Activated naive CD4-positive, alpha-beta T cell treated with anti-CD3 and anti-CD28 coated beads, Interleukin-2, amount 50 U/mL, for 24 hours (primary cell): Measurements from ENCODE around the gene EPB41L4A.
"Not testable (repeated sequence)": the region's sequence is repeated elsewhere in the genome, so short reads cannot be mapped to it uniquely, and the experiment has no call there.

Source experiments
- H3K27ac Mint-ChIP-seq: one replicate; pipeline ENCODE4 v1.8.0; 2021; ENCODE audit warnings: mild to moderate bottlenecking, mixed read lengths
- H3K27me3 Mint-ChIP-seq: one replicate; pipeline ENCODE4 v1.8.0; 2021; ENCODE audit warnings: mixed read lengths
- H3K36me3 Mint-ChIP-seq: one replicate; pipeline ENCODE4 v1.8.0; 2021; ENCODE audit warnings: mixed read lengths
- H3K4me1 Mint-ChIP-seq: one replicate; pipeline ENCODE4 v1.8.0; 2021; ENCODE audit warnings: mixed read lengths
- H3K4me3 Mint-ChIP-seq: one replicate; pipeline ENCODE4 v1.8.0; 2021; ENCODE audit warnings: mild to moderate bottlenecking, mixed read lengths
- H3K9me3 Mint-ChIP-seq: one replicate; pipeline ENCODE4 v1.8.0; 2021; ENCODE audit warnings: mixed read lengths

Gene EPB41L4A

DNA sequence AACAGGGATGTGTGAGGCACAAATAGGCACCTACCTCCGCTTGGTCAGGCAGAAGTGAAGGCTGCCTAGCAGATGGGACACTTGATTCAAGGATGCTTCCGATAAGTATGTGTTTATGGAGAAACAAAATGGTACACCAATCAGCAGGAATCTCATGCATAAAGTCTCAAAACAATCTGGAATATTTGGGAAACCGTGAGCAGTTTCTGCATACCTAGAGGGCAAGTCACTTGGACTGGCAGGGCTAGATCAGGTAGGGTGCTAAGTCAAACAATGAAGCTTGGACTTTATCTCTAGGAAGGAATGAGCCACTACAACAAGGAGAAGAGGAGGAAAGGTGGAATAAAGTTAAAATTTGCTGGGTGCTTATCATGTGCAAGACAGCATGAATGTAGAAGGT lies 5.5 kb downstream of the EPB41L4A start:
- no peaks in the 10 kb centered on the region for H3K36me3 Mint-ChIP-seq
- H3K27ac Mint-ChIP-seq: no peak overlapping the region
- peaks cover 32% of the 10 kb centered on the region for H3K27me3 Mint-ChIP-seq
- no peak overlapping the region for H3K4me3 Mint-ChIP-seq
- H3K4me1 Mint-ChIP-seq: peaks cover 9% of the 10 kb centered on the region
- H3K9me3 Mint-ChIP-seq: no peaks in the 10 kb centered on the region

DNA sequence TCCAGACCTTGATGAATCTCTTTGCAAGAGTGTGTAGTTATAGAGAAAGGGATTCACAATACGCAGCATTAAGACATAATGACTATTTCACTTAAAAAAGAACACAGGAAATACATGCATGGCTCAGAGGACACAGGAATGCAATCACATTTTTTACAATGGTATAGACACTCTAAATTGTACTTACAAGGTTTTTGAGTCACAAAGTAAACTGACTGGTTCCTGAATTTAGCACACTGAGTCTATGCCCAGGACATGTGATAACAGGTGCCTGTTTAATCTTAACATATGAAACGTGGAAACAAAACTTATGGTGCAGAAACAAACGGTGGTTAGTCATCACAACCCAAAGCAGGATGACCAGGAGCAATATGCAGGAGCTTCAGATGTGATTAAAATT lies 6.7 kb downstream of the EPB41L4A start:
- Mint-ChIP-seq H3K4me1 (no peaks in the 10 kb centered on the region), H3K4me3 (no peak overlapping the region), H3K36me3 (no peaks in the 10 kb centered on the region), H3K27me3 (peaks cover 23% of the 10 kb centered on the region), H3K9me3 (no peaks in the 10 kb centered on the region), H3K27ac (no peak overlapping the region)

DNA sequence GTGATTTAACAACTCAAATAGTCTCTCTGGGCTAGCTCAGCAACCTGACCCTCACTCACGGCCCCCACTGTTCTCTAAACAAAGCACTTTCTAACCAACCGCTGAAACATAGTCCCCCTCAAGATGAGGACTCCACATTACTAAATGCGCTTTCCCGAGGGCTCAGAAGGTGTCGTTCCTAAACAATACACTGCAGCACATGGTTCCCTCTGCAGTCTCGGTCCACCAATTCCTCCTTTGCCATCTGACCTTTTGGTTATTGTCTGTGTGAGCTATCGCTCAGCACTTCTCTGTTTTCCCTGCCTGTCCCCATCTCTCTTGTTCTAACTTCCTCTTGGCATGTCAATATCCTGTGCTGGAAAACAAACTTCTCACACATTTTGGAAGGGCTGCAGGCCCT lies 7.2 kb downstream of the EPB41L4A start:
- H3K36me3 Mint-ChIP-seq: no peaks in the 10 kb centered on the region
- peaks cover 21% of the 10 kb centered on the region for H3K27me3 Mint-ChIP-seq
- no peaks in the 10 kb centered on the region for H3K9me3 Mint-ChIP-seq
- no peak overlapping the region for H3K27ac Mint-ChIP-seq
- H3K4me3 Mint-ChIP-seq: no peak overlapping the region
- no peaks in the 10 kb centered on the region for H3K4me1 Mint-ChIP-seq

DNA sequence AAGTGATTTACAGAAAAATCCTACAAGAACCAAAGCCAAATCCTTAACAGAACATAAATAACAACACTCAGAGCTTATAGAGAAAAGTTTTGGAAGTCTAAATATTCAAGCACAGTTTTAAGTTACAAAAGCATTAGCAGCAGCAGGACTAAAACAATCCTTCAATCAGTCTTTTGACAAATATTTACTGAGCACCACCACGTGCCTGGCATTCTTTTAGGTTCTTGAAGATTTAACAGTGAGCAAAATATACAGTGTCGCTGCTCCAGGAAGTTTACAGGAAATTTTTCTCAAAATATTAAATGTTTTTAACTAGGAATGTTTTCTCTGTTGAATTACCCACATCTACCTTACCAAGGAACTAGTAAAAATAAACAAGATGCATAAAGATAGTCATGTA lies 11.4 kb downstream of the EPB41L4A start:
- H3K4me3 Mint-ChIP-seq: no peak overlapping the region
- peaks cover 10% of the 10 kb centered on the region for H3K27me3 Mint-ChIP-seq
- no peaks in the 10 kb centered on the region for H3K36me3 Mint-ChIP-seq
- H3K4me1 Mint-ChIP-seq: no peaks in the 10 kb centered on the region
- H3K9me3 Mint-ChIP-seq: no peaks in the 10 kb centered on the region
- no peak overlapping the region for H3K27ac Mint-ChIP-seq

DNA sequence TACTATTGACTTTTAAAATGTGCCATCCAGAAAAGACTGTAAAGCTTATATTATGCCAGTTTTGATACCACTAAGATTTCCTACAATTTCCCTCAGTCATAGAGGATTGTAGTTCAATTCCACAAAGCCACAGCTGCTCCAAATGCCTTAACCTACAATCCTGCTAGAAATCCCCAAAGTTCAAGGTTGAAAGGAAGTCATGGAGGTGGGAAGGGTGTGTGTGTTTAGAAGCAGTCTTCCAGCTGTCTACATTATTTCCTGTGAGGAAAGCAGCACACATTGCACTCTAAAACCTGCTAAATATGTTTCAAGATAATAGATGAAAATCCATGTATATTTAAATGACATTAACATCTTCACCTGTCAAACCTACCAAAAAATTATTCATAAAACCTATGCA lies 11.8 kb downstream of the EPB41L4A start:
- no peak overlapping the region for H3K4me3 Mint-ChIP-seq
- H3K36me3 Mint-ChIP-seq: no peaks in the 10 kb centered on the region
- peaks cover 10% of the 10 kb centered on the region for H3K27me3 Mint-ChIP-seq
- H3K9me3 Mint-ChIP-seq: no peaks in the 10 kb centered on the region
- no peak overlapping the region for H3K27ac Mint-ChIP-seq
- no peaks in the 10 kb centered on the region for H3K4me1 Mint-ChIP-seq

DNA sequence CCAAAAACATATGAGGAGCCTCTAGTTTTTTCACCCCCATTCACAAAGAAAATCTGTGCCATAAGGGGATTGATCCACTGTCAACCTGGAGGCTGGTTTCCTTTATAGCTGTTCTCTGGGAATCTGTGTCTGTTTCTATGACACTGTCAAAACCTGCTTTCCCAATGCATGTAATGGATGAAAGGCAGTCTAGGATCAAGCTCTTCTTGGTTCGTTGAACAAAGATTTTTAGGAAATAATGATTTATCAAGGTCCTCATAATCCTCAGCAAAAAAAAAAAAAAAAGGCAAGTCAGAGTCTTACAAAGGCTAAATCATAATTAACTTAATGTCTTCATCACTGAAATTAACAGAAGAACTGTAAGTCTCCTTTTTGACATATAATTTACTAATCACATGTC lies 16.0 kb downstream of the EPB41L4A start:
- H3K36me3 Mint-ChIP-seq: no peaks in the 10 kb centered on the region
- H3K27me3 Mint-ChIP-seq: peaks cover 10% of the 10 kb centered on the region
- no peak overlapping the region for H3K4me3 Mint-ChIP-seq
- H3K4me1 Mint-ChIP-seq: no peaks in the 10 kb centered on the region
- H3K9me3 Mint-ChIP-seq: no peaks in the 10 kb centered on the region
- H3K27ac Mint-ChIP-seq: no peak overlapping the region

DNA sequence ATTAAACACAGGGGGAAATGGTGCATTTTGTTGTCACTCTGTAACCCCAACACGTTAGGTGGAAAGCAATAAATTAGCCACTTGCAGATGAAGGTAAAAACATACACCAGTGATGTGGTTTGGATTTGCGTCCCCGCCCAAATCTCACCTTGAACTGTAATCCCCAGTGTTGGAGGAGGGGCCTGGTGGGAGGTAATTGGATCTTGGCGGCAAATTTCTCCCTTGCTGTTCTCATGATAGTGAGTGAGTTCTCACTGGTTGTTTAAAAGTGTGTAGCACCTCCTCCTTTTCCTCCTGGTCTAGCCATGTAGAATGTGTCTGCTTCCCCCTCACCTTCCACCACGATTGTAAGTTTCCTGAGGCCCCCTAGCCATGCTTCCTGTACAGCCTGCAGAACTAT lies 17.2 kb downstream of the EPB41L4A start:
- no peaks in the 10 kb centered on the region for H3K9me3 Mint-ChIP-seq
- peaks cover 10% of the 10 kb centered on the region for H3K27me3 Mint-ChIP-seq

DNA sequence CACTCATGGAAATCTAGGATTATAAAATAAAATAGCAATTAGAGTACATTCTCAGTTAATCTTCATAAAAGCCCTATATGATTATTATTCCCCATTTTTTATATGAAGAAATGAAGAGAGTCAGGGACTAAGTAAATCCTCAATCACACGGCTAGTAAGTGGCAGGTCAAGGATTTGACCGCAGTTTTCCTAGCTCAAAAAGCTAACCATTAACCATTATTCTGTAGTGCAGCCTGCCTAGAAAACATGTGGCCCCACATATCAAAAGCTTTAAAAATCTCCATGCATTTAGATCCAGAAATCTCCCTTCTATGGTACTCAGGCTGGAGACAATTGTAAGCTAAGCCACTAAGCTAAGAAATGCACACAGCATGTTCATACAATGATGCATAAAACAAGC lies 21.4 kb downstream of the EPB41L4A start:
- H3K9me3 Mint-ChIP-seq: no peaks in the 10 kb centered on the region
- H3K27me3 Mint-ChIP-seq: peaks cover 7% of the 10 kb centered on the region
- no peak overlapping the region for H3K27ac Mint-ChIP-seq
- H3K36me3 Mint-ChIP-seq: no peaks in the 10 kb centered on the region
- no peaks in the 10 kb centered on the region for H3K4me1 Mint-ChIP-seq
- H3K4me3 Mint-ChIP-seq: no peak overlapping the region

More for the DNA sequence above, 17.2 kb downstream of the EPB41L4A start:
- H3K27ac Mint-ChIP-seq: no peak overlapping the region
- H3K4me1 Mint-ChIP-seq: no peaks in the 10 kb centered on the region
- no peaks in the 10 kb centered on the region for H3K36me3 Mint-ChIP-seq
- H3K4me3 Mint-ChIP-seq: no peak overlapping the region

DNA sequence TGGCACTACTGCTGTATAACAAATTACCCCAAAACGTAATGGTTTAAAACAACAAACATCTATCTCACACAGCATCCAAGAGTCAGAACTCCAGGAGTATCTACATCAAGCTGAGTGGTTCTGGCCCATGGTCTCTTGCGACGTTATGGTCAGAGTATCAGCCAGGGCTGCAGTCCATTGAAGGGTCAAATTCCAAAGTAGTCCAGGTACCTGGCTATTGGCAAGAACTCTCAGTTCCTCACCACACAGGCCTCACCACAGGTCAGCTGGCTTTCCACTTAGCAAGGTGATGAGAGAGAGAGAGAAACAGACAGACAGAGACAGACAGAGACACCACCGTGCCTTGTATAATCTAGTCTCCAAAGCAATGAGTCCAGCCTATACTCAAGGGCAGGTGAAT lies 22.6 kb downstream of the EPB41L4A start:
- peaks cover 7% of the 10 kb centered on the region for H3K27me3 Mint-ChIP-seq
- no peak overlapping the region for H3K27ac Mint-ChIP-seq
- H3K4me1 Mint-ChIP-seq: no peaks in the 10 kb centered on the region
- H3K36me3 Mint-ChIP-seq: no peaks in the 10 kb centered on the region
- H3K9me3 Mint-ChIP-seq: no peaks in the 10 kb centered on the region
- H3K4me3 Mint-ChIP-seq: no peak overlapping the region

DNA sequence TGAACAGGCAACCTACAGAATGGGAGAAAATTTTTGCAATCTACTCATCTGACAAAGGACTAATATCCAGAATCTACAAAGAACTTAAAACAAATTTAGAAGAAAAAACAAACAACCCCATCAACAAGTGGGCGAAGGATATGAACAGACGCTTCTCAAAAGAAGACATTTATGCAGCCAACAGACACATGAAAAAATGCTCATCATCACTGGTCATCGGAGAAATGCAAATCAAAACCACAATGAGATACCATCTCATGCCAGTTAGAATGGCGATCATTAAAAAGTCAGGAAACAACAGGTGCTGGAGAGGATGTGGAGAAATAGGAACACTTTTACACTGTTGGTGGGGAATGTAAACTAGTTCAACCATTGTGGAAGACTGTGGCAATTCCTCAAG lies 23.8 kb downstream of the EPB41L4A start:
- not testable (repeated sequence) for H3K4me3 Mint-ChIP-seq, H3K9me3 Mint-ChIP-seq, H3K4me1 Mint-ChIP-seq, H3K36me3 Mint-ChIP-seq, H3K27ac Mint-ChIP-seq, H3K27me3 Mint-ChIP-seq

DNA sequence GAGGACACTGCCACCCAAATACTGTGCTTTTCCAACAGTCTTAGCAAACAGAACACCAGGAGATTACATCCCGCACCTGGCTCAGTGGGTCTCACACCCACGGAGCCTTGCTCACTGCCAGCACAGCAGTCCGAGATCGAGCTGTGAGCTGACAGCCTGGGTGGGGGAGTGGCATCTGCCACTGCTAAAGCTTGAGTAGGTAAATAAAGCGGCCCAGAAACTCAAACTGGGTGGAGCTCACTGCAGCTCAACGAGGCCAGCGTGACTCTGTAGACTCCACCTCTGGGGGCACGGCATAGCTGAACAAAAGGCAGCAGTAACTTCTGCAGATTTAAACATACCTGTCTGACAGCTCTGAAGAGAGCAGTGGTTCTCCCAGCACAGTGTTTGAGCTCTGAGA lies 28.8 kb downstream of the EPB41L4A start:
- H3K4me3 Mint-ChIP-seq: no peak overlapping the region
- H3K4me1 Mint-ChIP-seq: no peaks in the 10 kb centered on the region
- H3K9me3 Mint-ChIP-seq: no peaks in the 10 kb centered on the region
- peaks cover 8% of the 10 kb centered on the region for H3K27me3 Mint-ChIP-seq
- no peak overlapping the region for H3K27ac Mint-ChIP-seq
- no peaks in the 10 kb centered on the region for H3K36me3 Mint-ChIP-seq

DNA sequence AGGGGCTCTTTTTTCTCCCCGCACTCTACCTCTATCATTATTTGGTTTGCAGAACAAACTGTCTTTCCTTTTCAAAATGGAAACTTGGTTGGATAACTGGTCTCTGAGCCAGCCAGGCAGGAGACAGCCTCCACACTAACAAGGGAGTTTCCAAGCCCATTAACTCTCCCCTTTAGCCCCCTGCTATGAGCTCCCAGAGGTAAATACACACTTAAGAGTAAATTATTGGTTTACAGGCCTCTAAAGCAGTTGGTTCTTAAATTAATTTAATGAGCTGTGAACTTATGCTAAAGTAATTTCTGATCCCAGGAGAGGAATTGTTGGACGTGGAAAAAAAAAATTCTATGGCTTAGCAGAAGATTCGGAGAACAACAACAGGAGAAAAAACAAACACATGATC lies 30.3 kb downstream of the EPB41L4A start:
- no peak overlapping the region for H3K27ac Mint-ChIP-seq
- peaks cover 9% of the 10 kb centered on the region for H3K27me3 Mint-ChIP-seq
- H3K4me1 Mint-ChIP-seq: no peaks in the 10 kb centered on the region
- no peak overlapping the region for H3K4me3 Mint-ChIP-seq
- no peaks in the 10 kb centered on the region for H3K9me3 Mint-ChIP-seq
- H3K36me3 Mint-ChIP-seq: no peaks in the 10 kb centered on the region

DNA sequence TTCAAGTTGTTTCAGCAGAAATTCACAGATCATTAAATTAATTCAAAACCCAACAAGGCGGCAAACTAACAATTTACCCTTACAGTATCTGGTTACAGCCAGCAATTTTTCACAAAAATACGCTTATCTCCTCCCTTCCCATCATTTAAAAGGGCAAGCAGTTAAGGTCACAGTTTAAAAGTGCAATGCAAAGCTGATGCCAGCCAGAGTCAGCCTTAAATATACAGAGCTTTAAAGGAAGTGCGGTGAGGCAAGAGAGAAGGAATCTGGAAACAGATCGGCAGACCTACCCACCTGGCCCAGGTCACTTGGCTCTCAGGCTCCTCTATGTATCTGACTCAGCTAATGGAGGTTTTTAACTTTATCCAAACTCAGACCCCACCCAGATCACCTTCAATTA lies 31.0 kb downstream of the EPB41L4A start:
- Mint-ChIP-seq H3K36me3 (no peaks in the 10 kb centered on the region), H3K27me3 (peaks cover 9% of the 10 kb centered on the region), H3K4me3 (no peak overlapping the region), H3K4me1 (no peaks in the 10 kb centered on the region), H3K27ac (no peak overlapping the region), H3K9me3 (no peaks in the 10 kb centered on the region)

DNA sequence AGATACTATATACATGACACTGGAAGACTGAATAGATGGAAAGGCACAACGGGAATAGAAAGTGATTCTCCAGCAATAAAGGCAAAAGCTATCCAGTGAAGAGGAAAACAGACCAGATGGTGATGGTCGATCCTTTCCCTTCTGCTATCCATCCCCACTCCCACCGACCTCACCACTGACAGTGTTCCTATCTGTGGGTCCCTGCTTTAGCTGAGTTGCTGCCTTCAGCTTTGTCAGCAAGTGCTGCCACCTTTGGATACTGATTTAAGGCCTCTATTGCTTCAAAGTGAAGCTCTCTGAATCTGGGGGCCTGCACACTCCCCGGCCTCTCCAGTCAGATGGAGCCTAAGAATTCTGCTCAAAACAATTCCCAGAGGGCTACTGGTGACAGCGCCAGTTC lies 32.3 kb downstream of the EPB41L4A start:
- Mint-ChIP-seq H3K4me1 (no peaks in the 10 kb centered on the region), H3K4me3 (no peak overlapping the region), H3K27me3 (peaks cover 9% of the 10 kb centered on the region), H3K36me3 (no peaks in the 10 kb centered on the region), H3K9me3 (no peaks in the 10 kb centered on the region), H3K27ac (no peak overlapping the region)

DNA sequence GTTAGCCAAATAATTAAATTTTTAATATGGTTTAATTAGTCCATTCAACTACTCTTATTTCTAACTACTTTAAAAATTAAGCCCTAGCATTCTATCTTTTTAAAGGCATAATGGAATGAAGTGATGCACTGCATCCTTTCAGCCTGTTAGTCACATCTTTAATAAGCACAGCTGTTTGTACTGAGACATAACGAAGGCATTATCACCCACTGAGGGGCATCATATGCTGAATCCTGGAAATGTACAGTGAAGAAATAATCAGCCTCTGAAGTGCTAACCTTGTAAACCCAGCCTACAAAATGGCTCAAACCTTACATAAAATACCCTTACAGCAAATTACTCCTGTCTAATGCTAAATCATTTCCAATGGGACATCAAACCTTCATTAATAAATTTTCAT lies 33.1 kb downstream of the EPB41L4A start:
- Mint-ChIP-seq H3K9me3 (no peaks in the 10 kb centered on the region), H3K27me3 (peaks cover 9% of the 10 kb centered on the region), H3K4me1 (no peaks in the 10 kb centered on the region), H3K36me3 (no peaks in the 10 kb centered on the region), H3K4me3 (no peak overlapping the region), H3K27ac (no peak overlapping the region)

DNA sequence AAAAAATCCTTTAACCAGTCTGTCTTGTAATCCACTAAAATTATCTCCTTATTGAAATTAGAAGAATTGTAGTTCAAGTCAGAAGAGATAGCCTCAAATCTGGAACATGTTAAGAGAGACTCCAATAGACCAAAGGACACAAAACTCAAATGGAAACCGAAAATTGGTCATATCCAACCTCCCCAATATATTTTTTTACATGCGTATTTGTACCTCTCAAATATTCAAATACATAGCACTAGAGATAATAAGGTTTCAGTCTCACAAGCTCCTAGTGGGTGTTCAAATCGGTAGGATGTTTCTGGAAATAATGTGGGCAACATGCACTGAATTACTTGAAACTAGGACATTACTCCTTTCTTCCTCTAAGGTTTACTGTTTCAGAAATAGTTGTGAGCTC lies 33.5 kb downstream of the EPB41L4A start:
- Mint-ChIP-seq H3K27ac (no peak overlapping the region), H3K27me3 (peaks cover 9% of the 10 kb centered on the region), H3K4me3 (no peak overlapping the region), H3K4me1 (no peaks in the 10 kb centered on the region), H3K36me3 (no peaks in the 10 kb centered on the region), H3K9me3 (no peaks in the 10 kb centered on the region)

DNA sequence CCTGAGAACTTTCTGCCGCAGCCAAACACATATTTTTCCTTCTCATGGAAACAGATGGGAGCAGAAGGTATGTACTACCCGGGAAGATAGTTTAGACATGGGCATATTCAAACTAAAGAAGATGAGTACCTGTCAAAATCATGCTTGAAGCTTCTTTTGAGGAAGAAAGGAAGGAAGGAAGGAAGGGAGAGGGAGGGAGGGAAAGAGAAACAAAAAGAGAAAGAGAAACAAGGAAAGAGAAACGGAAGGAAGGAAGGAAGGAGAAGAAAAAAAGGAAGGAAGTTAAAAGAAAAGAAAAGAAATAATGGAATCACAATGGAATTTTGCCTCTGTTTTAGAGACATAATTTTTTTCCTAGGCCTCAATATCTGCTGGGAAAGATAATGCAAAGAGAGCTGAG lies 34.6 kb downstream of the EPB41L4A start:
- Mint-ChIP-seq H3K4me1 (no peaks in the 10 kb centered on the region), H3K27me3 (peaks cover 6% of the 10 kb centered on the region), H3K4me3 (no peak overlapping the region), H3K9me3 (no peaks in the 10 kb centered on the region), H3K27ac (no peak overlapping the region), H3K36me3 (no peaks in the 10 kb centered on the region)

DNA sequence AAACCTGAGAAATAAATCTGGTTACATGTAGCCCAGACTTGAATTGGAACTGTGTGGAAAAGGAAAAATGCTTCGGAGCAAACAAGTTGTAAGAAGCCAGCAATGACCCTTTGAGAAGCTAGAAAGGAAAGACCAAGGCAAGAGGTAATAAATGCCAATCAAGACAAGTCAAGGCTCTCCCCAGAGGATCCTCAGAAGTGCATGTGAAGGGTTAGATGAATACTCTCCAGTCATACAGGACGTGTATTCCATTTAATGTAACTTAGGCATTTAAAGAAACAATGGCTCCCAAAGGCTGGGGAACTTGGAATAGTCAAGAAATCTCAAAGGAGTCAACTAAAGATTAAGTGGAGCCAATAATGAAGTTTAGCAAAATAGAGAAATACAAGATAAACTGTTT lies 36.2 kb downstream of the EPB41L4A start:
- H3K4me3 Mint-ChIP-seq: no peak overlapping the region
- H3K9me3 Mint-ChIP-seq: no peaks in the 10 kb centered on the region
- H3K36me3 Mint-ChIP-seq: no peaks in the 10 kb centered on the region
- H3K4me1 Mint-ChIP-seq: no peaks in the 10 kb centered on the region
- H3K27me3 Mint-ChIP-seq: peaks cover 3% of the 10 kb centered on the region
- H3K27ac Mint-ChIP-seq: no peak overlapping the region
